ENCODE measurements around the gene NEUROD2. TPM values are rescaled to one million over a fixed set of nuclear protein-coding genes. Genes with fewer than 3 reads are reported as not detected.

Gene NEUROD2
- total and polyA plus RNA-seq, 3 experiments from 2014 or later, result not detected

- peaks cover 3 to 7% (median 4%) of the 10 kb centered on the region in 3 donors for H3K36me3 Mint-ChIP-seq
- Histone ChIP-seq H3K4me1 (ENCODE audit: insufficient read depth, low read length) (no peaks in the 10 kb centered on the region), H3K9me3 (ENCODE audit: low read length) (no peaks in the 10 kb centered on the region), H3K27me3 (ENCODE audit: insufficient read depth, low read length, poor library complexity, severe bottlenecking) (no peaks in the 10 kb centered on the region), H3K36me3 (ENCODE audit: insufficient read depth, low read length) (no peaks in the 10 kb centered on the region), H3K27ac (ENCODE audit: low read depth, low read length) (no peak overlapping the region), H3K4me3 (ENCODE audit: low read length) (no peak overlapping the region)
- peak overlapping the region in 1 of 8 donors; percentile 69 for H3K27ac Mint-ChIP-seq
- H3K9me3 Mint-ChIP-seq, result no peaks in the 10 kb centered on the region
- POLR2A ChIA-PET, result no interaction called here
- no peak overlapping the region for H3K4me3 Mint-ChIP-seq
- CTCF ChIA-PET, result interaction anchor here (1.3 kb wide), 1 partner anchor 39 kb away, joined by 5 read pairs; no protein-coding TSS in a partner anchor
- H3K27me3 Mint-ChIP-seq, result peaks cover under 1 to 9% of the 10 kb centered on the region in 2 donors
- H3K4me1 Mint-ChIP-seq, result no peaks in the 10 kb centered on the region
- no peak for DNase-seq
Observed at GRCh38 chr17:39582658-39583057, 25.1 kb downstream of the NEUROD2 start.

- H3K4me1 ChIP-seq (ENCODE audit: insufficient read depth, low read length), result no peaks in the 10 kb centered on the region
- Mint-ChIP-seq H3K36me3 (peaks cover 3 to 7% (median 4%) of the 10 kb centered on the region in 3 donors), H3K4me3 (no peak overlapping the region), H3K27ac (no peak overlapping the region), H3K27me3 (peaks cover 0 to 9% of the 10 kb centered on the region in 2 donors), H3K9me3 (no peaks in the 10 kb centered on the region), H3K4me1 (no peaks in the 10 kb centered on the region)
- no peaks in the 10 kb centered on the region for H3K9me3 ChIP-seq (ENCODE audit: low read length)
- H3K27ac ChIP-seq (ENCODE audit: low read depth, low read length), result no peak overlapping the region
- POLR2A ChIA-PET, result no interaction called here
- H3K27me3 ChIP-seq (ENCODE audit: insufficient read depth, low read length, poor library complexity, severe bottlenecking), result no peaks in the 10 kb centered on the region
- no peak overlapping the region for H3K4me3 ChIP-seq (ENCODE audit: low read length)
- CTCF ChIA-PET, result no interaction called here
- H3K36me3 ChIP-seq (ENCODE audit: insufficient read depth, low read length), result no peaks in the 10 kb centered on the region
- no peak for DNase-seq
Observed at GRCh38 chr17:39581759-39582085, 26.0 kb downstream of the NEUROD2 start.

GRCh38 chr17:39581071-39581758 is 26.5 kb downstream of the NEUROD2 start:
- Histone ChIP-seq H3K27ac (ENCODE audit: low read depth, low read length) (no peak overlapping the region), H3K4me3 (ENCODE audit: low read length) (no peak overlapping the region), H3K4me1 (ENCODE audit: insufficient read depth, low read length) (no peaks in the 10 kb centered on the region), H3K27me3 (ENCODE audit: insufficient read depth, low read length, poor library complexity, severe bottlenecking) (no peaks in the 10 kb centered on the region), H3K9me3 (ENCODE audit: low read length) (no peaks in the 10 kb centered on the region), H3K36me3 (ENCODE audit: insufficient read depth, low read length) (no peaks in the 10 kb centered on the region)
- Mint-ChIP-seq H3K9me3 (no peaks in the 10 kb centered on the region), H3K4me3 (no peak overlapping the region), H3K27ac (no peak overlapping the region), H3K36me3 (peaks cover 3 to 7% (median 4%) of the 10 kb centered on the region in 3 donors), H3K27me3 (peaks cover 0 to 9% of the 10 kb centered on the region in 2 donors), H3K4me1 (no peaks in the 10 kb centered on the region)
- POLR2A ChIA-PET, result no interaction called here
- DNase-seq, result no peak
- CTCF ChIA-PET, result no interaction called here

GRCh38 chr17:39580082-39580468 is 27.6 kb downstream of the NEUROD2 start:
- Histone ChIP-seq H3K4me3 (ENCODE audit: low read length) (no peak overlapping the region), H3K9me3 (ENCODE audit: low read length) (no peaks in the 10 kb centered on the region), H3K36me3 (ENCODE audit: insufficient read depth, low read length) (no peaks in the 10 kb centered on the region), H3K27me3 (ENCODE audit: insufficient read depth, low read length, poor library complexity, severe bottlenecking) (no peaks in the 10 kb centered on the region), H3K27ac (ENCODE audit: low read depth, low read length) (no peak overlapping the region), H3K4me1 (ENCODE audit: insufficient read depth, low read length) (no peaks in the 10 kb centered on the region)
- Mint-ChIP-seq H3K4me3 (no peak overlapping the region), H3K27me3 (peaks cover 1 to 9% of the 10 kb centered on the region in 2 donors), H3K4me1 (no peaks in the 10 kb centered on the region), H3K9me3 (no peaks in the 10 kb centered on the region), H3K27ac (no peak overlapping the region), H3K36me3 (peaks cover 3 to 7% (median 4%) of the 10 kb centered on the region in 3 donors)
- CTCF ChIA-PET, result no interaction called here
- no peak for DNase-seq
- POLR2A ChIA-PET, result no interaction called here

GRCh38 chr17:39579318-39580081 is 28.2 kb downstream of the NEUROD2 start:
- H3K9me3 Mint-ChIP-seq, result no peaks in the 10 kb centered on the region
- ChIA-PET CTCF (no interaction called here), POLR2A (interaction anchor here (0.6 kb wide), 1 partner anchor 523 kb away, joined by 4 read pairs; no protein-coding TSS in a partner anchor)
- H3K27me3 Mint-ChIP-seq, result peaks cover 7 to 9% of the 10 kb centered on the region in 2 donors
- H3K4me1 Mint-ChIP-seq, result no peaks in the 10 kb centered on the region
- Histone ChIP-seq H3K9me3 (ENCODE audit: low read length) (no peaks in the 10 kb centered on the region), H3K36me3 (ENCODE audit: insufficient read depth, low read length) (no peaks in the 10 kb centered on the region), H3K27ac (ENCODE audit: low read depth, low read length) (no peak overlapping the region), H3K4me3 (ENCODE audit: low read length) (no peak overlapping the region), H3K27me3 (ENCODE audit: insufficient read depth, low read length, poor library complexity, severe bottlenecking) (no peaks in the 10 kb centered on the region), H3K4me1 (ENCODE audit: insufficient read depth, low read length) (no peaks in the 10 kb centered on the region)
- H3K27ac Mint-ChIP-seq, result no peak overlapping the region
- H3K4me3 Mint-ChIP-seq, result no peak overlapping the region
- DNase-seq, result no peak
- peaks cover 3 to 5% (median 4%) of the 10 kb centered on the region in 3 donors for H3K36me3 Mint-ChIP-seq

DNA sequence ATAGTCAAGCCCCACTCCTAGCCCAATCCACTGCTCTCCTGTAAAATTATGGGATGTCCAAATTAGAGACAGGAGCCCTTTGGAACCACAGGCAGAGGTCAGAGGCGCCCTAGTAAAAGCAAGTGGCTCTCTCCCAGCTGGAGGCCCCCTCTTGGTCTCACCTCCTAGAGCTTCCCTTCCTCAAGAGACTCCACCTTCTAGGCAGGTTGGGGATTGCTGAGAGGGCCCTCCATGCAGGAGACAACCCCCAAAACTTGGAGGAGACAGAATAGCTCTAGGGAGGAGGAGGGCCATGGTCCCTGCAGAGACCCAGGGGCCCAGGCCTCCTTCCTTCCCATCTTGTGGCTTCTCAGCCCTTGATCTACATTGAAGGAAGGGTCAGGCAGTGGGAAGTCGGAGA is 29.4 kb downstream of the NEUROD2 start:
- Histone ChIP-seq H3K36me3 (ENCODE audit: insufficient read depth, low read length) (no peaks in the 10 kb centered on the region), H3K9me3 (ENCODE audit: low read length) (no peaks in the 10 kb centered on the region), H3K27me3 (ENCODE audit: insufficient read depth, low read length, poor library complexity, severe bottlenecking) (no peaks in the 10 kb centered on the region), H3K4me1 (ENCODE audit: insufficient read depth, low read length) (no peaks in the 10 kb centered on the region), H3K27ac (ENCODE audit: low read depth, low read length) (no peak overlapping the region), H3K4me3 (ENCODE audit: low read length) (no peak overlapping the region)
- Mint-ChIP-seq H3K9me3 (no peaks in the 10 kb centered on the region), H3K4me3 (peak overlapping the region in 1 of 7 donors; percentile 67), H3K4me1 (peaks cover 4 to 5% (median 4%) of the 10 kb centered on the region in 3 donors), H3K27ac (peak overlapping the region in 1 of 8 donors; percentile 82), H3K27me3 (peaks cover 8 to 10% of the 10 kb centered on the region in 2 donors), H3K36me3 (peaks cover 1 to 4% (median 3%) of the 10 kb centered on the region in 3 donors)
- ChIA-PET CTCF (interaction anchor here (1.1 kb wide), 1 partner anchor 12 kb away, joined by 3 read pairs; no protein-coding TSS in a partner anchor), POLR2A (no interaction called here)
- no peak for DNase-seq

DNA sequence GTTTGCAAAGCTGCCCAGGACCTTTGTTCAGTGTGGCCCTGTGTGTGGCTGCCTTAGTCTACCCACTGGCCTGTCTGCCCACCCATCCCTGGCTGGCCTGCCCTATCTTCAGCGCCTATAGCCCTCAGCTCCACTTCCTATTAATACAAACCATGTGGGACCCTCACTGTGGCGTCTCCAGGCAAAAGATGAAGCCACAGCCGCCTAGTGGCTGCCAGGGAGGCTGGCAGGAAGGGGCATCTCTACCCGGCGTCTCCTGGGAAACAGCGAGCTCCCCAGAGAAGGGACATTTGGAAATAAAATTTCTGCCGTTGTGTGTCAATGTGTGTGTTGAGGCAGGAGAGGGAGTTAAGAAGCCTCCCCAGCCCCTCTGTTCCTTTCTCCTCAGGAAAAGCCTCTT is 31.5 kb downstream of the NEUROD2 start:
- H3K9me3 ChIP-seq (ENCODE audit: low read length), result peaks cover 3% of the 10 kb centered on the region
- H3K27me3 ChIP-seq (ENCODE audit: insufficient read depth, low read length, poor library complexity, severe bottlenecking), result no peaks in the 10 kb centered on the region
- Mint-ChIP-seq H3K9me3 (peaks cover 1 to 6% (median 6%) of the 10 kb centered on the region in 5 donors), H3K4me1 (peaks cover 4 to 6% (median 5%) of the 10 kb centered on the region in 3 donors), H3K27me3 (peaks cover 10 to 12% of the 10 kb centered on the region in 2 donors), H3K36me3 (peaks cover 6 to 15% (median 6%) of the 10 kb centered on the region in 3 donors), H3K27ac (no peak overlapping the region), H3K4me3 (no peak overlapping the region)
- H3K4me3 ChIP-seq (ENCODE audit: low read length), result no peak overlapping the region
- no peaks in the 10 kb centered on the region for H3K4me1 ChIP-seq (ENCODE audit: insufficient read depth, low read length)
- no peak overlapping the region for H3K27ac ChIP-seq (ENCODE audit: low read depth, low read length)
- no peak for DNase-seq
- ChIA-PET CTCF (no interaction called here), POLR2A (interaction anchor here (1.0 kb wide), 1 partner anchor 13 kb away, joined by 3 read pairs; no protein-coding TSS in a partner anchor)
- no peaks in the 10 kb centered on the region for H3K36me3 ChIP-seq (ENCODE audit: insufficient read depth, low read length)
